H1 (cell line): ENCODE measurements around the gene FGF1. TPM values are rescaled to one million over a fixed set of nuclear protein-coding genes. Genes with fewer than 3 reads are reported as not detected.

Experiments
- CHD7 ChIP-seq: fragments of 300-600 bp; sonication (generic); IDR thresholded peaks from 2 replicates; pipeline ENCODE4 v1.7.1; 2012; ENCODE audit warnings: low read length, moderate library complexity, mild to moderate bottlenecking, inconsistent platforms; ENCODE audit not compliant: insufficient replicate concordance
- FOSL1 ChIP-seq: IDR thresholded peaks from 2 replicates; pipeline ENCODE4 v1.6.1; 2011; ENCODE audit warnings: mild to moderate bottlenecking, low read depth, low read length, moderate library complexity; ENCODE audit not compliant: insufficient read depth
- polyA plus RNA-seq, 7 experiments: library from polyadenylated mRNA; depleted of rRNA in 3 of 7; stranded (reverse) in 5 of 7; unstranded in 2 of 7; fragments of >200 nt in 5 of 7; fragments of 200-250 nt in 2 of 7; gene quantifications; 1 replicate in 5 of 7; 2 replicates in 1 of 7; 4 replicates in 1 of 7; pipeline versions ENCODE4 v1.2.1 to v1.2.3, GENCODE V29; 2011 to 2013; ENCODE audit warnings: missing spikeins in 2 of 7, mixed read lengths in 2 of 7
- total RNA-seq: library from RNA; stranded (reverse); fragmentation: NEBNext Ultra II Directional; extraction: Animal tissue kit (Norgen Biotek cat#: 25700); gene quantifications from 2 replicates; pipeline ENCODE4 v1.2.1, GENCODE V29; 2021

The FGF1 gene
- total and polyA plus RNA-seq, 2 of the 8 experiments (the other 6 are each of a cell fraction or from before 2014, with no cell fraction given): 0.30 to 0.50 TPM

- TF ChIP-seq FOSL1 (no peak), CHD7 (no peak)
These were observed 6.5 kb upstream of the FGF1 start (continued) for GRCh38 chr5:142692321-142692894.
